Testis (tissue), 2 donors: ENCODE results near the gene PEPD.

Experiments
- POLR2A ChIP-seq: fragments of 450-650 bp; IDR thresholded peaks from one replicate; pipeline ENCODE4 v1.6.1; 2017; ENCODE audit warnings: antibody characterized with exemption, mild to moderate bottlenecking, moderate library complexity
- TF ChIP-seq, protein P1 (sequence below), 3 experiments: fragments of 450-650 bp in 2 of 3; fragments of 200-600 bp in 1 of 3; sonication (generic) in 1 of 3; IDR thresholded peaks; one replicate each; pipeline ENCODE4 v1.5.1; 2016 to 2019; ENCODE audit warnings: antibody characterized with exemption in 3 of 3, mild to moderate bottlenecking in 2 of 3, moderate library complexity in 1 of 3

DNA sequence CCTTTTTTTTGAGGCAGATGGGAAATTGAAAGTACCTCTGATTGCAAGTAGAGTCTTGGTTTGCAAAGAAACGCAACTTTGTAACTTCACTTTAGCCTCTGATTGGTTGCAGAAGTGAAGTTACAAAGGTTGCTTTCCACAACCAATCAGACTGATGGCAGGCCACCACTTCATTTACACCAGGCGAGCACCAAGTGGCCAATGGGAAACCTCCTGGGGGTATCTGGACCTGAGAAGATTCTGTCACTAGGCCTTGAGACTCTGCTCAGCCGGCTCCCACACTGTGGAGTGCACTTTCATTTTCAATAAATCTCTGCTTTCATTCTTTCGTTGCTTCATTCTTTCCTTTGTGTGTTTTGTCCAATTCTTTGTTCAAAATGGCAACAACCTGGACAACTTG is 19.1 kb downstream of the PEPD start:
- TF ChIP-seq, protein P1, sequence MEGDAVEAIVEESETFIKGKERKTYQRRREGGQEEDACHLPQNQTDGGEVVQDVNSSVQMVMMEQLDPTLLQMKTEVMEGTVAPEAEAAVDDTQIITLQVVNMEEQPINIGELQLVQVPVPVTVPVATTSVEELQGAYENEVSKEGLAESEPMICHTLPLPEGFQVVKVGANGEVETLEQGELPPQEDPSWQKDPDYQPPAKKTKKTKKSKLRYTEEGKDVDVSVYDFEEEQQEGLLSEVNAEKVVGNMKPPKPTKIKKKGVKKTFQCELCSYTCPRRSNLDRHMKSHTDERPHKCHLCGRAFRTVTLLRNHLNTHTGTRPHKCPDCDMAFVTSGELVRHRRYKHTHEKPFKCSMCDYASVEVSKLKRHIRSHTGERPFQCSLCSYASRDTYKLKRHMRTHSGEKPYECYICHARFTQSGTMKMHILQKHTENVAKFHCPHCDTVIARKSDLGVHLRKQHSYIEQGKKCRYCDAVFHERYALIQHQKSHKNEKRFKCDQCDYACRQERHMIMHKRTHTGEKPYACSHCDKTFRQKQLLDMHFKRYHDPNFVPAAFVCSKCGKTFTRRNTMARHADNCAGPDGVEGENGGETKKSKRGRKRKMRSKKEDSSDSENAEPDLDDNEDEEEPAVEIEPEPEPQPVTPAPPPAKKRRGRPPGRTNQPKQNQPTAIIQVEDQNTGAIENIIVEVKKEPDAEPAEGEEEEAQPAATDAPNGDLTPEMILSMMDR (IDR thresholded peaks at IDR 0.05), result no peak
- TF ChIP-seq POLR2A, result no peak
